HepG2 (cell line): ENCODE measurements around the gene ZNF821. TPM values are rescaled to one million over a fixed set of nuclear protein-coding genes. Genes with fewer than 3 reads are reported as not detected.

ENCODE experiments used
- ARNTL ChIP-seq: sonication (generic); formaldehyde crosslinking; IDR thresholded peaks from 2 replicates; pipeline ENCODE4 v1.4.0; 2020; ENCODE audit warnings: mild to moderate bottlenecking, missing genetic modification reagents
- FOXP1 ChIP-seq, 2 experiments: fragments of 450-650 bp in 1 of 2; IDR thresholded peaks; 2 replicates each; pipeline ENCODE4 v1.6.1; 2017 to 2018; ENCODE audit warnings: antibody characterized with exemption in 1 of 2
- KAT7 ChIP-seq: IDR thresholded peaks from 2 replicates; pipeline ENCODE4 v1.6.1; 2018; ENCODE audit warnings: borderline replicate concordance, missing compliant biosample characterization
- MED13 ChIP-seq: sonication (generic); formaldehyde crosslinking; IDR thresholded peaks from 2 replicates; pipeline ENCODE4 v1.5.0; 2020; ENCODE audit warnings: missing genetic modification reagents
- MED8 ChIP-seq: sonication (generic); formaldehyde crosslinking; IDR thresholded peaks from 2 replicates; pipeline ENCODE4 v1.8.1; 2023; ENCODE audit warnings: mild to moderate bottlenecking, missing genetic modification reagents; ENCODE audit not compliant: insufficient replicate concordance
- NCOA5 ChIP-seq: sonication (generic); formaldehyde crosslinking; IDR thresholded peaks from 2 replicates; pipeline ENCODE4 v1.4.0; 2020; ENCODE audit warnings: missing genetic modification reagents
- NR3C1 ChIP-seq: sonication (generic); formaldehyde crosslinking; IDR thresholded peaks from 2 replicates; pipeline ENCODE4 v1.4.0; 2020; ENCODE audit warnings: missing genetic modification reagents
- SKI ChIP-seq: fragments of 450-650 bp; IDR thresholded peaks from one replicate; pipeline ENCODE4 v1.6.1; 2018; ENCODE audit warnings: mild to moderate bottlenecking; ENCODE audit not compliant: partially characterized antibody
- SP1 ChIP-seq, 2 experiments: fragments of 450-650 bp in 1 of 2; sonication (generic) in 1 of 2; formaldehyde crosslinking in 1 of 2; IDR thresholded peaks; 2 replicates each; pipeline versions ENCODE4 v1.4.0 to v1.6.1; 2016 to 2020; ENCODE audit warnings: missing genetic modification reagents in 1 of 2
- TEAD3 ChIP-seq: optimal IDR thresholded peaks from 2 replicates; pipeline ENCODE3; 2016; ENCODE audit warnings: borderline replicate concordance
- ZFP36L2 ChIP-seq: sonication (generic); formaldehyde crosslinking; IDR thresholded peaks from 2 replicates; pipeline ENCODE4 v1.4.0; 2020; ENCODE audit warnings: missing genetic modification reagents
- ZNF143 ChIP-seq: sonication (generic); formaldehyde crosslinking; IDR thresholded peaks from 2 replicates; pipeline ENCODE4 v1.4.0; 2020; ENCODE audit warnings: missing genetic modification reagents
- ZNF207 ChIP-seq: fragments of 450-650 bp; IDR thresholded peaks from 2 replicates; pipeline ENCODE4 v1.6.1; 2016; ENCODE audit warnings: antibody characterized with exemption, borderline replicate concordance
- ZNF30 ChIP-seq: sonication (generic); formaldehyde crosslinking; IDR thresholded peaks from 2 replicates; pipeline ENCODE4 v1.5.0; 2020; ENCODE audit warnings: mild to moderate bottlenecking, missing genetic modification reagents
- ZNF333 ChIP-seq: sonication (generic); formaldehyde crosslinking; IDR thresholded peaks from 2 replicates; pipeline ENCODE4 v1.4.0; 2020; ENCODE audit warnings: mild to moderate bottlenecking, missing genetic modification reagents, borderline replicate concordance
- ZNF607 ChIP-seq: sonication (generic); formaldehyde crosslinking; IDR thresholded peaks from 2 replicates; pipeline ENCODE4 v1.5.1; 2020; ENCODE audit warnings: missing genetic modification reagents, mild to moderate bottlenecking, borderline replicate concordance
- ZNF772 ChIP-seq: sonication (generic); formaldehyde crosslinking; IDR thresholded peaks from 2 replicates; pipeline ENCODE4 v1.5.0; 2020; ENCODE audit warnings: mild to moderate bottlenecking, missing genetic modification reagents
- ZNF816 ChIP-seq: sonication (generic); formaldehyde crosslinking; IDR thresholded peaks from 2 replicates; pipeline ENCODE4 v1.8.0; 2022; ENCODE audit warnings: missing genetic modification reagents, mild to moderate bottlenecking, borderline replicate concordance
- polyA plus RNA-seq, 8 experiments: library from polyadenylated mRNA; depleted of rRNA in 3 of 8; stranded (reverse) in 7 of 8; unstranded in 1 of 8; fragments of >200 nt; fragmentation: Illumina TruSeq in 4 of 8; extraction: Trizol in 4 of 8; gene quantifications; 2 replicates each; pipeline versions ENCODE4 v1.2.1 to v1.2.3, GENCODE V29; 2011 to 2016; ENCODE audit warnings: low read depth in 4 of 8, missing spikeins in 1 of 8, mixed read lengths in 1 of 8; ENCODE audit not compliant: insufficient read depth in 1 of 8
- total RNA-seq, 5 experiments: library from RNA; depleted of rRNA; stranded (reverse); fragments of >200 nt; fragmentation: Illumina TruSeq; extraction: Trizol; gene quantifications; 2 replicates each; pipeline ENCODE4 v1.2.3, GENCODE V29; 2016; ENCODE audit warnings: low read depth in 1 of 5
- TF ChIP-seq, protein P1 (sequence below): sonication (generic); formaldehyde crosslinking; IDR thresholded peaks from 2 replicates; pipeline ENCODE4 v1.4.0; 2020; ENCODE audit warnings: mild to moderate bottlenecking, missing genetic modification reagents
- TF ChIP-seq, protein P2 (sequence below): sonication (generic); formaldehyde crosslinking; conservative IDR thresholded peaks from 2 replicates; pipeline ENCODE4 v1.5.0; 2020; ENCODE audit warnings: missing genetic modification reagents
- TF ChIP-seq, protein P3 (sequence below): sonication (generic); formaldehyde crosslinking; IDR thresholded peaks from 2 replicates; pipeline ENCODE4 v1.8.0; 2022; ENCODE audit warnings: missing genetic modification reagents, mild to moderate bottlenecking, borderline replicate concordance
- TF ChIP-seq, protein P4 (sequence below): sonication (generic); formaldehyde crosslinking; IDR thresholded peaks from 2 replicates; pipeline ENCODE4 v1.8.1; 2023; ENCODE audit warnings: mild to moderate bottlenecking, missing genetic modification reagents, borderline replicate concordance
- TF ChIP-seq, protein P5 (sequence below): sonication (generic); formaldehyde crosslinking; IDR thresholded peaks from 2 replicates; pipeline ENCODE4 v1.4.0; 2020; ENCODE audit warnings: missing genetic modification reagents, borderline replicate concordance

The ZNF821 gene
- total and polyA plus RNA-seq, 2 of the 13 experiments (the other 11 are each of a cell fraction or from before 2014, with no cell fraction given) = 7.0 to 9.1 TPM

DNA sequence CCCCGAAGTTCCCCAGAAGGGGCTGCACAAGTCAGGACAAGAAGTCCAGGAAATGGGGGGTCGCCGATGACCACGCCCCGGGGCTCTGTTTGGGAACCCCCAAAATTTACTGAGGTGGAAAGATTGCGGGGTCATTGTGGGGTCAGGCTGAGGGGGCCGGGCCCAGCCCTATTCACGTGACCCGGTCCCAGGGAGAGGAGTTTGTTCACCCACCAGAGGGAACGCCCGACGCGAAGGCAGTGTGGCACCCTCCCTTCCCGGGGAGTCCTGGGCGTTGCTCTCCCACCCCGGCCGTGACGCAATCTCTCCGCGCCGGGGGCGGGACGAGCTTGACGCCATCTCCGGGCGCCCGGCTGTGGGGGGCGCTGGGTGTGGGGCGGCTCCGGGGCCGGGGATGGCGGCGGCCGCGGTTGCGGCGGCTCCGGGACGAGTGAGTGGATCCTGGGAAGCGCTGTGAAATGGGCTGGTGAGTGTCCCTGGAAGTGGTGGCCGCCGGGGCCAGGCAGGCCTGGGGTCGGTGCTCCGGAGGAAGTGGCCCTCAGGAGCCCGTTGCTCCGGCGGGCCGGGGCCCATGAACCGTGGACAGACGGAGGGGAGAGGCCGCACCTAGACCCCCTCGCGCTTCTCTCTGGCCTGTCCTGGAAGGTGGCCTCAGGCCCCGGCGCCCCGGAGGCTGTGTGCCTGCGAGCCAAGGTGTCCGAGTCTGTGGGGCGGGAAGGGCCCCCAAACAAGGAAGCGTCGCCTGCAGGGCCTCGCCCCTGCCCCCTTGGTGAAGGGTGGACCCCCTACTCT lies 38.1 kb downstream of the ZNF821 start, which contains the start of gene ATXN1L (continued):
- peak; percentile 64 for TF ChIP-seq ZNF772 (CRISPR knock-in tag)
- TF ChIP-seq, protein P1, sequence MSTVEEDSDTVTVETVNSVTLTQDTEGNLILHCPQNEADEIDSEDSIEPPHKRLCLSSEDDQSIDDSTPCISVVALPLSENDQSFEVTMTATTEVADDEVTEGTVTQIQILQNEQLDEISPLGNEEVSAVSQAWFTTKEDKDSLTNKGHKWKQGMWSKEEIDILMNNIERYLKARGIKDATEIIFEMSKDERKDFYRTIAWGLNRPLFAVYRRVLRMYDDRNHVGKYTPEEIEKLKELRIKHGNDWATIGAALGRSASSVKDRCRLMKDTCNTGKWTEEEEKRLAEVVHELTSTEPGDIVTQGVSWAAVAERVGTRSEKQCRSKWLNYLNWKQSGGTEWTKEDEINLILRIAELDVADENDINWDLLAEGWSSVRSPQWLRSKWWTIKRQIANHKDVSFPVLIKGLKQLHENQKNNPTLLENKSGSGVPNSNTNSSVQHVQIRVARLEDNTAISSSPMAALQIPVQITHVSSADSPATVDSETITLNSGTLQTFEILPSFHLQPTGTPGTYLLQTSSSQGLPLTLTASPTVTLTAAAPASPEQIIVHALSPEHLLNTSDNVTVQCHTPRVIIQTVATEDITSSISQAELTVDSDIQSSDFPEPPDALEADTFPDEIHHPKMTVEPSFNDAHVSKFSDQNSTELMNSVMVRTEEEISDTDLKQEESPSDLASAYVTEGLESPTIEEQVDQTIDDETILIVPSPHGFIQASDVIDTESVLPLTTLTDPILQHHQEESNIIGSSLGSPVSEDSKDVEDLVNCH (CRISPR knock-in tag) = no peak
- TF ChIP-seq, protein P2, sequence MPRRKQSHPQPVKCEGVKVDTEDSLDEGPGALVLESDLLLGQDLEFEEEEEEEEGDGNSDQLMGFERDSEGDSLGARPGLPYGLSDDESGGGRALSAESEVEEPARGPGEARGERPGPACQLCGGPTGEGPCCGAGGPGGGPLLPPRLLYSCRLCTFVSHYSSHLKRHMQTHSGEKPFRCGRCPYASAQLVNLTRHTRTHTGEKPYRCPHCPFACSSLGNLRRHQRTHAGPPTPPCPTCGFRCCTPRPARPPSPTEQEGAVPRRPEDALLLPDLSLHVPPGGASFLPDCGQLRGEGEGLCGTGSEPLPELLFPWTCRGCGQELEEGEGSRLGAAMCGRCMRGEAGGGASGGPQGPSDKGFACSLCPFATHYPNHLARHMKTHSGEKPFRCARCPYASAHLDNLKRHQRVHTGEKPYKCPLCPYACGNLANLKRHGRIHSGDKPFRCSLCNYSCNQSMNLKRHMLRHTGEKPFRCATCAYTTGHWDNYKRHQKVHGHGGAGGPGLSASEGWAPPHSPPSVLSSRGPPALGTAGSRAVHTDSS (CRISPR knock-in tag) = peak; percentile 93
- no peak for TF ChIP-seq ZNF30
- peak; percentile 87 for TF ChIP-seq ZNF816 (CRISPR knock-in tag)
- TF ChIP-seq ARNTL (CRISPR knock-in tag) = peak; percentile 80
- TF ChIP-seq ZNF607 (CRISPR knock-in tag) = peak; percentile 83
- TF ChIP-seq, protein P3, sequence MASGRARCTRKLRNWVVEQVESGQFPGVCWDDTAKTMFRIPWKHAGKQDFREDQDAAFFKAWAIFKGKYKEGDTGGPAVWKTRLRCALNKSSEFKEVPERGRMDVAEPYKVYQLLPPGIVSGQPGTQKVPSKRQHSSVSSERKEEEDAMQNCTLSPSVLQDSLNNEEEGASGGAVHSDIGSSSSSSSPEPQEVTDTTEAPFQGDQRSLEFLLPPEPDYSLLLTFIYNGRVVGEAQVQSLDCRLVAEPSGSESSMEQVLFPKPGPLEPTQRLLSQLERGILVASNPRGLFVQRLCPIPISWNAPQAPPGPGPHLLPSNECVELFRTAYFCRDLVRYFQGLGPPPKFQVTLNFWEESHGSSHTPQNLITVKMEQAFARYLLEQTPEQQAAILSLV (CRISPR knock-in tag) = peak; percentile 86
- peak; percentile 74 for TF ChIP-seq TEAD3
- TF ChIP-seq SP1 (IDR thresholded peaks at IDR 0.05) = no peak
- TF ChIP-seq SP1 (CRISPR knock-in tag; IDR thresholded peaks at IDR 0.05) = peak; percentile 100
- peak; percentile 73 for TF ChIP-seq ZNF143
- no peak for TF ChIP-seq FOXP1 (IDR thresholded peaks at IDR 0.05)
- TF ChIP-seq FOXP1 (CRISPR knock-in tag; IDR thresholded peaks at IDR 0.05) = peak; percentile 27; the same call in 1 of the 2 replicates
- TF ChIP-seq MED13 (CRISPR knock-in tag) = peak; percentile 62; the same call in 1 of the 2 replicates
- TF ChIP-seq ZNF333 (CRISPR knock-in tag) = peak; percentile 28; the same call in 1 of the 2 replicates
- TF ChIP-seq, protein P4, sequence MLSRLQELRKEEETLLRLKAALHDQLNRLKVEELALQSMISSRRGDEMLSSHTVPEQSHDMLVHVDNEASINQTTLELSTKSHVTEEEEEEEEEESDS = 0 out of 2 replicates have a peak, but pooled peaks have one; percentile 26
- no peak for TF ChIP-seq NR3C1 (CRISPR knock-in tag)
- TF ChIP-seq, protein P5, sequence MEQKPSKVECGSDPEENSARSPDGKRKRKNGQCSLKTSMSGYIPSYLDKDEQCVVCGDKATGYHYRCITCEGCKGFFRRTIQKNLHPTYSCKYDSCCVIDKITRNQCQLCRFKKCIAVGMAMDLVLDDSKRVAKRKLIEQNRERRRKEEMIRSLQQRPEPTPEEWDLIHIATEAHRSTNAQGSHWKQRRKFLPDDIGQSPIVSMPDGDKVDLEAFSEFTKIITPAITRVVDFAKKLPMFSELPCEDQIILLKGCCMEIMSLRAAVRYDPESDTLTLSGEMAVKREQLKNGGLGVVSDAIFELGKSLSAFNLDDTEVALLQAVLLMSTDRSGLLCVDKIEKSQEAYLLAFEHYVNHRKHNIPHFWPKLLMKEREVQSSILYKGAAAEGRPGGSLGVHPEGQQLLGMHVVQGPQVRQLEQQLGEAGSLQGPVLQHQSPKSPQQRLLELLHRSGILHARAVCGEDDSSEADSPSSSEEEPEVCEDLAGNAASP (CRISPR knock-in tag) = peak; percentile 80; the same call in 1 of the 2 replicates
- no peak for TF ChIP-seq NCOA5 (CRISPR knock-in tag)
- TF ChIP-seq ZNF207 = no peak
- TF ChIP-seq MED8 (CRISPR knock-in tag) = peak; percentile 31
- no peak for TF ChIP-seq SKI
- TF ChIP-seq ZFP36L2 = no peak
- peak; percentile 60; the same call in 1 of the 2 replicates for TF ChIP-seq KAT7 (CRISPR knock-in tag)
